Nephron (organoid): ENCODE measurements around the gene PIP4P1.

Source experiments
- H3K27ac Mint-ChIP-seq, 3 experiments: 2 replicates each; pipeline ENCODE4 v1.8.0; 2020; ENCODE audit warnings: mixed read lengths in 3 of 3, mild to moderate bottlenecking in 2 of 3, moderate library complexity in 1 of 3
- H3K27me3 Mint-ChIP-seq: 2 replicates; pipeline ENCODE4 v1.8.0; 2021; ENCODE audit warnings: low read depth, mild to moderate bottlenecking, moderate library complexity, mixed read lengths
- H3K36me3 Mint-ChIP-seq: 2 replicates; pipeline ENCODE4 v1.8.0; 2020; ENCODE audit warnings: low read depth, mixed read lengths
- H3K4me1 Mint-ChIP-seq: 2 replicates; pipeline ENCODE4 v1.8.0; 2020; ENCODE audit warnings: mixed read lengths
- H3K4me3 Mint-ChIP-seq, 3 experiments: 2 replicates each; pipeline ENCODE4 v1.8.0; 2020; ENCODE audit warnings: mild to moderate bottlenecking in 3 of 3, mixed read lengths in 3 of 3, moderate library complexity in 2 of 3
- H3K9me3 Mint-ChIP-seq: 2 replicates; pipeline ENCODE4 v1.8.0; 2020; ENCODE audit warnings: mixed read lengths
- CTCF ChIP-seq, 3 experiments: fragments of 200-600 bp; sonication (generic); IDR thresholded peaks; one replicate each; pipeline ENCODE4 v1.5.0; 2021; ENCODE audit warnings: antibody characterized with exemption in 3 of 3; ENCODE audit not compliant: unreplicated experiment in 3 of 3

The PIP4P1 gene

DNA sequence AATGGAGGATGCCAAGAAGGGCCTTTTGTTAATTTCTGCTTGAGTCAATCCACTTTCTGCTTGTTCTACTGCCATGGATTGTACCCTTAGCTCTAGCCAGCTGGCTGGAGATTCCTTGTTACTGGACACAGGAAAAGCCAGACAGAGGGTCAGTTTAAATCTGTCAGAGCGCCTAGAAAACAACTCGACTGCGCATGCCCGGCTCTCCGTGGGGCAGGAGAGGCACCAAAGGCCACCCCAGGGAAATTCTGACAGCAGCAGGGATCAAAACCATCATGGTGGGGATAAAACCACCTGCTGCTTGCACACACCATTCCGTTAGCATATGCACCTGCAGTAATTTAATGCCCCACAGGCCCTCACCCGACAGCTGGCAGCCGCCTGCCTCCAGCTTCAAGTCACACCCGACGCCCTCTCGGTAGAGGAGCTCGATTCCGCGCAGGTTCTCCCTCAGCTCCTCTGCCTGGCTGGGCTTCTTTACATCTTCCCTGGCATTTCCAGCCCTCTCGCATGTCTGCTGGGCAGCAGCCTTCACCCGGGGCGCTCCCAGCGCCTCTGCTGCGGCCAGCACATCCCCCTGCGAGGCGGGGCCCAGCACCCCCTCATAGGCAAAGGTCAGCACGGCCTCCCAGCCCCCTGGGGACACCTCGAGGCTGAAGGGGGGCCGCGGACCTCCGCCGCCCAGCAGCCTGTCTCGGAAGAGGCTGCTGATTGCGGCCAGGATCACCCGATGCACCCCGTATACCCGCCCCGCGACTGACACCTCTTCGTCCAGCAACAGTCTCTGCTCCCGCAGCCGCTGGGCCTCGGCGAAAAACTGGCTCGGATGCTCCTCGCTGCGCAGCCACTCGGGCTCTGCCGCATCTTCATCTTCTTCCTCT, 26.3 kb downstream of the PIP4P1 start:
- Mint-ChIP-seq H3K27me3 (peaks cover 38% of the 10 kb centered on the region), H3K4me3 (peak overlapping the region; percentile 40 to 62 (median 47)), H3K27ac (no peak overlapping the region), H3K9me3 (no peaks in the 10 kb centered on the region), H3K36me3 (no peaks in the 10 kb centered on the region), H3K4me1 (no peaks in the 10 kb centered on the region)
- TF ChIP-seq CTCF (IDR thresholded peaks at IDR 0.05; ENCODE audit: unreplicated experiment in 3 of 3) = no peak

DNA sequence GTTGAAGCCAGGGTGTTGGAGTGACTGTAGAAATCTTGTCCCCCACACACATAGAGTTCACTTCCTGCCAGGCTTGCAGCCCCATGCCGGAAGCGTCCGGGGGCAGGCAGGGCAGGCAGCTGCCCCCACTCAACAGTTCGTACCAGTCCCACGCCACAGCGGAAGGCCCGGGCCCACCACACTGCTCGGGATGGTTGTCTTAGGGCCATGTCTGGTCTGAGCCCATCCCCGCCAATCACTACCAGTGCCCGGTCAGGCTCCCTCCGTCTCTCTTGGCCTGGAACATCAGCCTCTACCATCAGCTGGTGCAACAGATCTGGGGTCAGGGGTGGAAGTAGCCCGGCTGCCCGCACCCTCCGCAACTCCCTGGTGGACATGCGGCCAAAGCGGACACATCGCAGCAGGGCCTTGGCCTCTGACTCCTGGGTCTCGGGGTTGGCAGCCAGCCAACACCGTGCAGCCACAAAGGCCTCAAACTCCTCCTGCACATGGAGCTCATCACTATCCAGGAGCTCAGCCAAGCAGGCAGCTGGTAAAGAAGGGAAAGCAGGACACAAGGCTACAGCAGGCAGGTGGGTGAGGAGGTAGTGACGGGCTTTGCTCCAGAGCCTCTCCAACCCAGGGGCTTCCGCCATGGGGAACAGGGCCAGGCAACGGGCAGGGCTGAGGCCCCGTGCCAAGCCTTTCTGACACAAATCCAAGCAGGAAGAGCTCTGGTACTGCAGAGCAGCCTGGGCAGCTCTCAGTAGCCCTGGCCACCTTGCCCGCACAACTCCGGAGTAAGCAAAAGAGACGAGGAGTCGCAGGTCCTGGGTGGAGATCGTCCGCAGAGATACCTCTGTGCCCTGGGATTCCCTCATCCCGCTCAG, 31.2 kb downstream of the PIP4P1 start:
- H3K27me3 Mint-ChIP-seq = peaks cover 12% of the 10 kb centered on the region
- no peak overlapping the region for H3K27ac Mint-ChIP-seq
- no peak overlapping the region for H3K4me3 Mint-ChIP-seq
- no peaks in the 10 kb centered on the region for H3K36me3 Mint-ChIP-seq
- TF ChIP-seq CTCF (IDR thresholded peaks at IDR 0.05; ENCODE audit: unreplicated experiment in 3 of 3) = no peak
- H3K9me3 Mint-ChIP-seq = no peaks in the 10 kb centered on the region
- H3K4me1 Mint-ChIP-seq = peaks cover 17% of the 10 kb centered on the region

- peak overlapping the region; percentile 57 to 77 (median 66) for H3K27ac Mint-ChIP-seq
- peaks cover 6% of the 10 kb centered on the region for H3K27me3 Mint-ChIP-seq
- H3K4me1 Mint-ChIP-seq = peaks cover 17% of the 10 kb centered on the region
- no peak for TF ChIP-seq CTCF (IDR thresholded peaks at IDR 0.05; ENCODE audit: unreplicated experiment in 3 of 3)
- H3K36me3 Mint-ChIP-seq = no peaks in the 10 kb centered on the region
- no peak overlapping the region for H3K4me3 Mint-ChIP-seq
- no peaks in the 10 kb centered on the region for H3K9me3 Mint-ChIP-seq
These were observed 32.4 kb downstream of the PIP4P1 start for GRCh38 chr14:20428802-20429201.

DNA sequence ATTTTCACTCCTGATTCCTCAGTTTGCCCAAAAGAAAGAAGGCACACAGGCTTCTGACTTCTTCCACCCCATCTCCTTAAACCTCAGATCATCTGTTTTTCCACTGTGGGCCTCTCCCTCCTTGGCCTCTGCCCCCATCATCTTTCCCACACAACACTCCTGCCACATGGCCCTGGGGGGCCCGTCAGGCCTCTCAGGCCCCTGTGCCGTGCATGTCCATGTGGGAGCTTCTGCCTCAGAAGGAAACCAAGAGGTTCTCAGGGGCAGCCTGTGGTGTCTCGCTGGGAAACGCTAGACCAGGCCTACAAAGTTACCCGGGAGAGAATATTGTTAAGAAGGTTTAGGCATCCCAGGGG, 33.2 kb downstream of the PIP4P1 start:
- TF ChIP-seq CTCF (IDR thresholded peaks at IDR 0.05; ENCODE audit: unreplicated experiment in 3 of 3) = no peak
- H3K27me3 Mint-ChIP-seq = no peaks in the 10 kb centered on the region
- H3K36me3 Mint-ChIP-seq = no peaks in the 10 kb centered on the region
- H3K27ac Mint-ChIP-seq = peak overlapping the region; percentile 57 to 77 (median 66)
- H3K9me3 Mint-ChIP-seq = no peaks in the 10 kb centered on the region
- peaks cover 17% of the 10 kb centered on the region for H3K4me1 Mint-ChIP-seq
- no peak overlapping the region for H3K4me3 Mint-ChIP-seq

DNA sequence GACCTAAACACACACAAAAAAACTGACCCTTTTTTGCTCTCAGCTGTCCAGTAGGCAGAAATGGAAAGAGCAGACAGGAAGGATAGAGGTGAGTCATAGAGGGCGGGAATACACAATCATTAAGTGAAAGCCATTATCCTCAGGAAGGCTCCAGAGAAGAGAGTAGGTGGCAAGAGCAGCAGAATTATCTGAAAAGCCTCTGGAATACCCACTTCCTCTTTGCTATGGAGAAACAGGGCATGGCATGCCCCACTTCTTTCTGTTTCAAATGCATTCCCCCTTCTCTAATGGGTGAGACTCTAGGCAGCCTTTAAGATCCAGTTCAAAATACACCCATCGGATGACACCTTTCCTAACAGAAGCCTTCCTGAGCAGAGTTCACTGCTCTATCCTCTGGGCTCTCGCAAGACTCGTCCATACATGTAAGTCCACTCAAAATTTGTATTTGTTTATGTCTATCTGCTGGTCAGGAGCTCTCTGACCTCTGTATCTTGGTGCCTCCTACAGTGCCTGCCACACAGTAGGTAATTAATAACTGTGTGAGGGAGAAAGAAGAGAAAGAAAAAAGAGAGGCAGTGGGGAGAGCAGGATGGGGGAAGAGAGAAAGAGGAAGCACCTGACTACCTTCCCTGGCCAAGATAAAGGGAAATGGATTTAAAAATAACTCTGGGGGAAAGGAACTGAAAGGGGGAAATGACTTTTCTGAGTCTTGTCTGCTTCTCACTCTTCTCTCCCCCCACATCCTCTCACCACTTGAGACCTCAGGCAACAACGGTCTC, 33.8 kb downstream of the PIP4P1 start:
- Mint-ChIP-seq H3K4me1 (peaks cover 17% of the 10 kb centered on the region), H3K27me3 (no peaks in the 10 kb centered on the region), H3K36me3 (no peaks in the 10 kb centered on the region), H3K27ac (peak overlapping the region; percentile 57 to 77 (median 66)), H3K4me3 (no peak overlapping the region), H3K9me3 (no peaks in the 10 kb centered on the region)
- TF ChIP-seq CTCF (IDR thresholded peaks at IDR 0.05; ENCODE audit: unreplicated experiment in 3 of 3) = no peak
